Stimulated activated CD4-positive, alpha-beta T cell treated with anti-CD3 and anti-CD28 coated beads, Interleukin-2, amount 100 ng/mL, for 48 hours (primary cell): ENCODE measurements around the gene CNGB1.

ENCODE experiments used
- DNase-seq, 2 donors: peaks; one replicate each; pipeline ENCODE4 v3.0.0-alpha.2; 2020

CNGB1 gene

GRCh38 chr16:57970319-57970718 is 609 bp downstream of the CNGB1 start:
- DNase-seq = no peak

- DNase-seq = no peak
Observed at GRCh38 chr16:57969451-57970123, 1.3 kb downstream of the CNGB1 start.

- no peak for DNase-seq
Observed at GRCh38 chr16:57967916-57968315, 3.0 kb downstream of the CNGB1 start.

- DNase-seq = no peak
Observed at GRCh38 chr16:57966986-57967385, 3.9 kb downstream of the CNGB1 start.

GRCh38 chr16:57966204-57966771 is 4.6 kb downstream of the CNGB1 start:
- DNase-seq = no peak

- DNase-seq = no peak
Observed at GRCh38 chr16:57964157-57964700, 6.7 kb downstream of the CNGB1 start.

GRCh38 chr16:57962756-57963155 is 8.2 kb downstream of the CNGB1 start:
- no peak for DNase-seq

- DNase-seq = no peak
Observed at GRCh38 chr16:57962046-57962445, 8.9 kb downstream of the CNGB1 start.

GRCh38 chr16:57961538-57961937 is 9.4 kb downstream of the CNGB1 start:
- no peak for DNase-seq

- DNase-seq = no peak
Observed at GRCh38 chr16:57960826-57961472, 10.0 kb downstream of the CNGB1 start.

- DNase-seq = no peak
Observed at GRCh38 chr16:57960310-57960709, 10.6 kb downstream of the CNGB1 start.

- DNase-seq = no peak
Observed at GRCh38 chr16:57959804-57960203, 11.1 kb downstream of the CNGB1 start.

- DNase-seq = no peak
Observed at GRCh38 chr16:57959121-57959520, 11.8 kb downstream of the CNGB1 start.

- no peak for DNase-seq
Observed at GRCh38 chr16:57958544-57958943, 12.4 kb downstream of the CNGB1 start.

GRCh38 chr16:57957673-57958392 is 13.1 kb downstream of the CNGB1 start:
- no peak for DNase-seq

- no peak for DNase-seq
Observed at GRCh38 chr16:57956924-57957672, 13.8 kb downstream of the CNGB1 start.

- DNase-seq = no peak
Observed at GRCh38 chr16:57956270-57956808, 14.6 kb downstream of the CNGB1 start.

GRCh38 chr16:57955572-57956188 is 15.2 kb downstream of the CNGB1 start:
- DNase-seq = no peak

- DNase-seq = no peak
Observed at GRCh38 chr16:57953857-57954256, 17.1 kb downstream of the CNGB1 start.

- DNase-seq = no peak
Observed at GRCh38 chr16:57952909-57953308, 18.0 kb downstream of the CNGB1 start.

- DNase-seq = no peak
Observed at GRCh38 chr16:57951204-57951960, 19.5 kb downstream of the CNGB1 start.
